SKM-1 treated with dmso at 0.1 percent for 144 hours (cell line): Measurements from ENCODE around the gene RARB.

ENCODE experiments used
- DNase-seq: peaks from one replicate; lab custom pipeline; 2025; ENCODE audit not compliant: unreplicated experiment; lab: John Stamatoyannopoulos, UW

The RARB gene

DNA sequence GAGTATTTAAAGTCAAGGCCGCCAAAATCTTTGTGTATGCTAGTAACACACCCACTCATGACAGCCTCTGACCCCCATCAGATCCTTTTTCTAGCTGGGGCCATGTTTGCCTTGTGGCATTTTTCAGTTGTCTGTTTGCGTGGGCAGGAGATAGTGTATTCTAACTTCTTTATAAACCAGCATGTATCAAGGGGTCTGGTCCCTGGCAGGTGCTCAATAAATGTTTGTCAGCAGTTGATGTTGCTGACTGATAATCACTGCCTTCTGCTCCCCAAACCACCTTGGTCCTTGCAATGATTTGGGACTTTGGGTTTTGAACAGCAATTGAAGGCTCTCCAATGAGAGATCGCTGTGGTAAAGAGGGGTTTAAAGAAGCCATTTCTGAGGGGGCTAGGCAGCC, 19.2 kb downstream of the RARB start:
- DNase-seq, result no peak

DNA sequence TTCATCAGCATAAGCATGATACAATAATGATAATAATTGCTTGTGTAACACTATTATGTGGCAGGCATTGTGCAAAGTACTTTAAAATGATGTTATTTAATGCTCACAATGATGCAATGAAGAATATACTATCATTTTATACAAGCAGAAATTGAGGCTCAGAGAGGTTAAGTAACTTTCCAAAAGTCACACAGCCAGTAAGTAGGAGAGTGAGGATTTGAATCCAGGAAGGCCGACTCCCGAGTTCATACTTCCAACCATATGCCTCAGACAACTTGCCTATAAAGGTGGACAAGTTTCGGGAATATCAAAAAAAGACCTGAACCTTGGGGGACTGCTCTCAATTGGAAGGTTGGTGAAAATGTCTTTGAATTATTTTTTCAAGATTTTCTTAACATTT, 19.9 kb downstream of the RARB start:
- DNase-seq, result no peak

DNA sequence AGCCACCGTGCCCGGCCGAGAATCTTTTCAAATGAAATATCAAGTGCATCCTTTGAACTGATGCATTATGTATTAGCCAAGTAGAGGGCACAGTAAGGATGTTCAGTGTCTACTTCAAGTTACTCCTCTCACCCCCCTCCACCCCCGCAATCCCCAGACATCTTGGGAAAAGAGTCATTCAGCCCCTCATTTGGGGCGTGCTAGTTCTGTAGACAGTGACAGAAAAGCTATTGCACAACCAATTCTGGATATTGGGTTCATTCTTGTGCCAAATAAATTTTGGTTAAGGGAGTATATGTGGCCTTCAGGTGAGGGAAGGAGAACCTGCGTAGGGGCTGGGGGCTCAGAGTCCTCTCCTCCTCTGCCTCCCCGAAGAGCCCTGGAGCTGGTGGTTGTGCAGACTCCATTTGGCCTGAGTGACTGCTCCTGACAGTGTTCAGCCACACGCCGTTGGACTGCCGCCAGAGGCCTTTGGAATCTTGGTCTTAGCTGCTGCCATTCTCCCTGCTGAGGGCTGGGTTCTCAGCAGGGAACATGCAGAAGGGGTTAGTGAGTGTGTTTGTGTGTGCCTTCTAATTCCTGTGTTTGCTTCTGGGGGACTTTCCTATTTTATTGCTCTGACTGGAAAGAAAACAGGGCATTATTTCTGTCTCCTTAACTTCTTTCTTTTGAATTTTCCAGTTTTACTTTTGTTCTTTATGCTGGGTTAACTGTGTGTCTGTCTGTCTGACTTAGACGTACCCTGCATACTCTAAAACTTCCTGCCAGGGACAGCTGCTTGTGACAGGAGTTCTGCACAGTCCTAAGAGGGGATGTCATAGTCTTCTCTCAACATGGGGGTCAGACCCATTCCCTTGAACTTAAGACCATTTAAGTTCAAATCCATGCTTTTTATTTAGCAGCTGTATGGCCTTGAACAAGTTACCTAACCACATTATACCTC, 21.0 kb downstream of the RARB start:
- DNase-seq, result no peak

DNA sequence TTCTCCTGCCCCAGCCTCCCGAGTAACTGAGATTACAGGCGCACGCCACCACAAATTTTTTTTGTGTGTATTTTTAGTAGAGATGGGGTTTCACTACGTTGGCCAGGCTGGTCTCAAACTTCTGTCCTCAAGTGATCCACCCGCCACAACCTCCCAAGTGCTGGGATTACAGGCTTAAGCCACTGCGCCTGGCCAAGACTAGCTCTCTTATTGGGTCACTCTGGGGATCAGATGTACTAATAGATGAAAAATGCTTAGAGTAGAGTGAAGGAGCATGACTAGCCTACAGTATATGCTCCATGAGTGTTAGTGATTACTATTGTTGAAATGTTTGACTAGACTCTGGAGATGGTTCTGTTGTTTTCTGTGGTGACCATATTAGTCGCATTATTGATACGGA, 21.8 kb downstream of the RARB start:
- no peak for DNase-seq

DNA sequence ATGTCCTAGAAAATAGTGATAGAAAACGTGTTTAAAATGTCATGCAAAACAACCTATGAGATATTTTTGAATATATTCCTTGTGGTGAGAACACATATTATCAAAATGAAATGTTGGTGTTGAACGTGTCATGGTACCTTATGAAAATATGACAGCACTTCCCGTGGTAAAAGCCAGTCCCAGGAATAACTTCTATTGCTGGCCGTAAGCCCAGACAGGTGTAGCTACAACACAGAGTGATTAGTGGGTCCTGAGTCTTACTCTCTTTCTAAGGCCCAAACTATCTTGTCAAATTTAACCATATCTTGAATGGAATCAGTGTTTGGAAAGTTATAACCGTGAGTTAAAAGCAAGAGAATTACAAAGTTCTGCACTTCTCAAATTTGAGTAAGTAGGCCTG, 24.1 kb downstream of the RARB start:
- no peak for DNase-seq

DNA sequence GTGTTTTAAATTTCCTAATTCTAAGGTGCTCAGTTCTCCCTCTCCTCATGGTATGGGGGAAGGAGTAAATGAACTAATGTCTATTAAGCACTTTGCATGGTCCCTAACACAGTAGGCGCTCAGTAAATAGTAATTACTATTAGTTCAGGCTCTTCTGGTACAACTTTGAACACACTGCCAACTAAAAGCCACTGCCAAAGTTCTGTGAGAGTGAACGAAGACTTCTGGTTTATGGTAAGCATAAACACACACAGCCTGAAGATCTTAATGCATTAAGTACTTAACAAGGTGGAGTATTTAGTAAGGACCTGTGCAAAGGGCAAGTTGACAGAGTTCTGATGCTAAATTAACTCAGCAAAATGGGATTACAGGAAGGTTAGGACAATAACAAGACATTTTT, 24.7 kb downstream of the RARB start:
- DNase-seq, result no peak

DNA sequence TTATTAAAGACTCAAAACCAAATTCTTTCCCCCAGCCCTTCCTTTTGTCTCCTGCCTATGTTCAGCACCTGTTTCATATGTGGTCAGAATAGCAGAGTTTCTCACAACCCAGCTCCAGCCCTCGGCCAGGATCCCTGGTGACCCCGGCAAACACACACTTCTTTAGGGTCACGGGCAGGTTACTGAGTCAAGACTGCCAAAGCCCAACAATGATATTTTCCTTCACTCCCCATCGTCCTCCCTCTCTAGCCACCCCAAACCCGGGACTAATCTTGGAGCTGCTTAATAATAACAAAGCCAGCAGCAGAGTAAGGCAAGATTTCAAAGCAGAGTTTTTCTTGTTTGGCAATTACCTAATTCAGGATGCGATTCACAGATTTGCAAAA, 25.5 kb downstream of the RARB start:
- no peak for DNase-seq

DNA sequence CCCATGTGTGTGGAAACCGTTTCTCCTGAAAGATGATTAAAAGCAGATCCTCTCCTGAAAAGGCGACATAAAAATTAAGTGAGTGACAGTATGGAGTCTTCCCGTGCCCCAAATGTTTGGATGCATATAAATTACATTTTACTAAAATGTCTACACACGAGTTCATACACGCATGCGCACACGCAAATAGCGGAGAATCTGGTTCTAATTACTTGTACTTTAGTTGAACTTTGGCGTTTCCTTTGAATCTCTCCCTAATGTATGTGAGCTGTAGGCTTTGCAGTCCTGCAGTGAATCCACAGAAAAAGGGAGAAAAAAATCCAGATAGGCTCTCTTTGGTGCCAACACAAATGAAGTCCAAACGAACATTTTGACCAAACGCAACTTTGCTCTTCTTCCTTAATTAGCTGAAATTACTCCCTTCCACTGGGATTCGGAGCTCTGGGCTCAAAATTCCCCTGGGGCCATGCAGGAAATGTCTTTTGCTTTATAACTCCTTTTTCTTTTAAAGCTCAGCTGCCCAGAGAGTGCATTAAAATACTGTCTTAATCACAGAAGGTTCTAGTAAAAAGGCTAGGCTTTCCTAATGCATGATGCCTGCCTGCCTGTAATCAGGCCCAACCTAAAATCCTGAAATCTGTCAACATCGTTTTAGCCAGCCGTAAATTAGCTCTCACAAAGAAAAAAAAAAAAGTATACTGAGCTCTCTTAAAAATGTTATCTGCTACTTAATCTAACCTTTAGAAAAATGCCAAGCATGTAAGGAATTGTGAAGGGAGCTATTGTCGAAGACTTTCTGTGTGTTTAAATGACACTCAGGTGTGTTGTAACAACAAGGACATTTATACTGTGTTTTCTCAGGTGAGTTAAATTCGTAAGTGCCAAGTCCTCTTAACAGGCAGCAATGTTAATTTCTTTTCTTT, 26.2 kb downstream of the RARB start:
- no peak for DNase-seq

DNA sequence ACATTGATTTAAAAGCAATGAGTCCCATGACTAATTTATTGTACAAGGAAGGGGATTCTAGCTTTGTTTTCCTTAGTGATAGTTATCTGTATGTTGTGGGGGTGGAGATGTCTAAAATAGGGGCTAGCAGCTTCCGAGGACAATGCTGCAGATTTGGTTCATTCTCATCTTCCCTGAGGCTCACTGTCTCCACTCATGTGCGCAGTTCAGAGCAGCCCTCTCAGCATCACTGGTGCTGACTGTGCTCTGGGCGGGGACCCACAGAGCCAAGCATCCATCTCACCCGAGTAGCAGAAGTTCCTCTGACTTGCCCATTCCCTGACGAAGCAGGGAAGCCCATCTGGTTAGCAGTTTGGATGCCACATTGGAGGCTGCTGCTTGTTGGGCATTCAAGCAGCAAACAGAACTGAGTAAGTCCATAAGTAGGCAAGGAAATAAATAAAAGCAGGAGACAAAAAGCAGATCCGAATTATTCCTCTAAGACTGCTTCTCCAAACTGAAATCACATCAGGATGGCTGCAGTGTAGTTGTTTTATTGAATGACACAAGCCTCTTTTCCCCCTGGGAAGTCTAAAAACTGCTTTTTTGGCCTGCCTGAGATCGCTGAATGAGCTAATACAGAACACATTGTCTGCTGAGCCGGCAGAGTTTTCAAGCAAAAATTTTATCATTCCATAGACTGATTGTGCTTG, 27.5 kb downstream of the RARB start:
- DNase-seq, result no peak

DNA sequence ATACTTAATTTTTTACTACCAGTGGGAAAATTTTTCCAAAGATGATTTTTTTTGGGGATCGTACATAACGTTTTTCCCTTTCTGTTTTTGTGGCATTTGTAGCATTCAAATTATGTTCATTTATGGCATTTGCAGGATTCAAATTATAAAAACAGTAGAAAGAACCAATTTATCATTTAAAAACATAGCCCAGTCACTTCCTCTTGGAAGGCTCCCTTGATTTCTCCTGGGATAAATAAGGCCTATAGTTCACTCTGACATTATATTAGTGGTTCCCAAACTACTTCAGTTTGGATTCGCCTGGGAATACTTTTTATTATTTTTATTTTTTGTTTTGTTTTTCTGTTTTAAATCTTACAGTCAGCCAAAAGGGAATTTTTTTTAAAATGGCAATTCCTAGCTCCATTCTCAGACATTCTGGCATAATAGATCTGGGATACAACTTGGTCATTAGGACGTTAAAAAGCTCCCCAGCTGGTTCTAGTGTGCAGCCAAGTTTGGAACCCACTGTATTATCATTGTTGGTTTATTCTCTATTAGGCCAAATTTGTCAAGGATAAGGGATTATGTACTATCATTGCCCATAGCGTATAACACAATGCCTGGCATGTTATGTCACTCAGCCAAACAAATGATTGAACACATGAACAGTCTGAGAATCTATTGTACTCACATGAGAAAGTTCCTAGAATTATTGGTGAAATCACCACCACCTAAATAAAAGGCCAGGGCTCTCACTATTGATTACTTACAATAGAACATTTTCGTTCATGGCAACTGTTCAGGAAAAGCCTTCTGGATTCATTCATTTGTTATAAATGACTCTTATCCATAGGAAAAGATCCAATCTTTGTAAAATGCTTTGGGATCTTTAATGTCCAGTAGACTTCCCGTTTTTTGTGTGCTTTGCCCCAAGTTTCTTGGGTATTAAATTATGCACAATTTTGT, 28.9 kb downstream of the RARB start:
- DNase-seq, result no peak

DNA sequence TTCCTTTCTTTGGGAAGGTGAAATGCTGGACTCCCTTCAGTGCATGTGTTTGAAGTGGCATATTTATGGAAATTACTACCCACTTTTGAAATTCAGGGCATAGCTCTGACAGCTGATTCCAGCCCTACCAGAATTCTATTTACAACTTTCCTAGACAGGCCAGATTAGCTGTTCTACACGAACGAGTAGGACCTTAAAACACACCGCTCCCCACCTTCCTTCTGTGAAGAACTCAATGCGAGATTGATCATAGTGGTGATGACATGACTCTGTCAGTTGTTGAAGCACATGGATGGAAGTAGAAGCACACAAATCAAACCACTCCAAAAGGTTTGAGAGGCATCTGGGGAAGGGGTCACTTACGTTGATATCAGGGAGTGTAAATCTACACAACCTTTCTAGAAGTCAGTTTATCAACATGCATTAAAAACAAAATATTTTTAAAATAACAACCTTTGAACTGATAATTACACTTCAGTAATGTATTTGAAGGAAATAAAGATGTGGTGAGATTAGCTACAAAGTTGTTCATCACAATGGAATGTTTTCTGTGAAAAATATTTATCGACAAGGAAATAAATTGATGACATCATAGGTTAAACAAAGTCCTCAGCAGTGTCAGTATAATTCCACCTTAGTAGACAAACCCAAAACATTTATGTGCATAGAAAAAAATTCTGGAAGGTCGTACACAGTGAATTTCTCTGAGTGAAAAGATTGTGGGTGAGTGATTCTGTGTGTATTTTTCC, 29.8 kb downstream of the RARB start:
- no peak for DNase-seq

DNA sequence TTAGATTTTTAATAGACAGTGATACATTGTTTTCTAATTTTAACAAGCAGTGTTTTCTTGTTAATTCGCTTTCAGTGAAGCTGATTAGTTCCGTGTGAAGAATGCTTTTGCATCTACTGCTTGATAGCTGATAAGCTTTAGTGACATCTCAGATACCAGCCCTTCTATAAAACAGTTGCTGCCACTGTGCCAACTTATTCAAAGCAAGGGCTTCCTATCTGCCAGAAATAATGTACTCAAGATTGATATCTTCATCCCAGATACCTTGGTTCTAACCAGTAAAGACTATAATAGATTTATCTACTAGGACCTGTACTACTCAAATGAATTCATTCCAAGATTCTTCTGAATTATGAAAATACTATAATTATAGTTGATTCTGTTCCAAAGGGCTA, 30.4 kb downstream of the RARB start:
- no peak for DNase-seq

DNA sequence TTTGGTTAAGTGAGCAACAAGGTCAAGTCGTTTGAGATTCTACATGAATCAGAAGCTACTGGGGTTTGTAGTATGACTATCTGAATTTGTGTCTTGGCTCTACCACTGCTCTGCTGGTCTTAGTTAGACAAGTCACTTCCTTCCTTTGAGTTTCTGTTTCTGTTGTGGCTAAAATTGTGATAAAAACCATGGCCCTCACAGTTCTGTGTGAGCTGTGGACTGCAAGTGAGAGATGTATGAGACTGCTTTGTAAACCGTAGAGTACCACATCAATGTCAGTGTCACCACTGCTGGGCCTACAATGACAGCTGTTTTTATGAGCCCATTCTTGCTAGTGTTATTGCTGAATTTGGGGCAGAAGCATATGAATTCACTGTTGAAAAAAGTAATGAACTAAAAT, 32.7 kb downstream of the RARB start:
- DNase-seq, result no peak

DNA sequence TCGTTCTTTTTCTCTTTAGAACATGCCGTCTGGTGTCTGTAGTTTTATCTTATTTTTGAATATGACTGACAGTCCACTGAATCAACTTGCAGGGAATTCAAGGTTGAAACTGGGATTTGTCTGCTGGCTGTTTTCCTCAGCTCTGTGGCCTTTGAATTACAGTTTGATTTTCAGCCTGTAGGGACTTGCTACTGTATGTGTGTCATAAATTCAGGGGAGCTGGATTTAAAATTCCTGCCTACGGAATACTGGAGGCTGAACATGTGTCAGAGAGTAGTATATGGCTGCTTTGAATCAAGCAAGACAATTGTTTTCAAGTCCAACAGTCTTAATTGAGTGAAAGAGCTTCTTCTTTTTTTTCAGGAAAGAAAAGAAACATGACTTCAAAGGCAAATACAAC, 33.9 kb downstream of the RARB start:
- DNase-seq, result no peak

DNA sequence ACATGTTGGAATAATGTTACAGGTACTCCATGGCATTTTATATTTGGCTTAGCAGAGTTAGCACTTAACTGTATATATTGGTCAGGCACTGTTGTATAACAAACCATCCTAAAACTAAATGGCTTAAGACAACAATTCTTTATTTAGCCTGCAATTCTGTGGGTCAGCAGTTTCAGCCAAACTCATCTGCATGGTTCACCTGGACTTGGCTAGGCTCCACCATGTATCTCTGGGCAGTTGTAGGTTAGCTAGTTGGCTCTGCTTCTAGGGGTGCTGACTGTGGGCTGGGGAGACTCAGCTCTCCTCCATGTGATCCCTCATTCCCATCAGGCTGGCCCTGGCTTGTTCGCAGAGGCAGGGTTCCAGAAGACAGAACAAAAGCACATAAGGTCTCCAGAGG, 34.4 kb downstream of the RARB start:
- DNase-seq, result no peak

DNA sequence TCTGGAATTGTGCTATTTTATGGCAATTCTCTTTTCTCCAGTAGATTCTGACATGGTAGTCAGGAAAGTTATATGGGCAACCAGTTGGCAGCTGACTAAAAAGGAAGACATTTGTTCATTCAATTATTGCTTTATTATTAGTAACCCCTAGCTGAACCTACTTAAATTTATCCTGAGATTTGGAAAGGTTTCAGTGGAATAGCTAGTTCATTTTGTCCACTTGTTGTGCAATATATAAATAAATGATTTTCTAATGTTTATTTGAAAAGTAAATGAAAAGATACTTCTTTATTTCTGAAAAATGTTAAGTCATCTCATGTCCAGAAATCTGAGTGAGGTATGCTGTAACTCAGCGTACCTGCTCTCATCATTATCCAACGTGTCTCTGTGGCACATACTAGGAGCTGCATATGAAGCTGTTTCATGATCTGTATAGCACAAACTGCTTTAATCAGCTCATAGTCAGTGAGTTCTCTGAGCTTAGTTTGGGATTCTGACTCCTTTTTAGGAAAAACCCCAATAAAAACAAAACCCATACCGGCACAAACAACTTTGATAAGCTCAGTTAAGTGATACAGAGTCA, 35.9 kb downstream of the RARB start:
- no peak for DNase-seq

DNA sequence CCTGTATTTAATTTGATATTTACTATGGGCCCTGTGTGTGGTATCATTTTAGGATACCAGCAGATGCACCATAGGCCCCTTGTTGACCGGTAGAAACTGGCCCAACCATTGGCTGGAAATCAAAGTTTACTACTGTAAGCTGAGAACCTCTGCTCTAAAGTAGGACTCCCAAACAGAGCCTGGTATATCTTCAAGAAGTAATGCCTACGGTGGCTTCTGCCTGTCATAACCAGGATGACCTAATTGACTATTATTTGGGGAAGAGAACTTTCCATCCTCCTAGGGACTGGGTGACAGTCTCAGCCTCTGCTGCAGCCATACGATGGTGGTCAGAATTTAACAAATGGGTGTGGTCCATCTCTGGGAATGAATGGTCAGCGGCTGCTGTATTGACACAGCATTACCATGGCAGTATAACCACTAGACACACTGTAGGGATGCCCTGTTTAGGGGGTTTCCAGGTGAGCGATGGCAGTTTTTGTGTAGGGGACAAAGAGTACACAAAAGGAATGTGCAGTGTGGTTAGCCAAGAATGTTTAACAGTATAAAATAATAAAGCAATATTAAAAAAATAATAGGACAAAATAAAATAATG, 37.3 kb downstream of the RARB start:
- no peak for DNase-seq

DNA sequence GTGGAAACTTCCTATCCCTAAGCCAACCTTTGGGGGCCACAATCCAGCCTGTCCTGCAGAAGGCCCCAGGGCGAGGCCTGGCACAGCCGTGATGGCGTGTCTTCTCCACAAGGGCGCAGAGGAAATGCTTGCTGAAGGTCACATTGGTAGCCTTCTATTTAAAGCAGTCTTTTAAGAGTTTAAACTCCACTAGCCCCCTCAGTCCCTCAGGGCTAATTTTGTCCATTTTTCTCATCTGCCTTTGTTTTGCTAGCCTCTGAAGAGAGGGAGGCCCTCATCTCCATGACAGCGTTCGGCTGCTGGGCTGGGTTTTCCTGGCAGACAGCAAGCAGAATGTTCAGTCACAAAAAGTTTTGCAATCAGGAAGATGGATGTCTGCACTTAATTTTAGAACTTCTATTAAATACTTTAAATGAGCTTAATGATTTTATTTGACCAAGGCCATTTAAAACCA, 40.8 kb downstream of the RARB start:
- DNase-seq, result no peak

DNA sequence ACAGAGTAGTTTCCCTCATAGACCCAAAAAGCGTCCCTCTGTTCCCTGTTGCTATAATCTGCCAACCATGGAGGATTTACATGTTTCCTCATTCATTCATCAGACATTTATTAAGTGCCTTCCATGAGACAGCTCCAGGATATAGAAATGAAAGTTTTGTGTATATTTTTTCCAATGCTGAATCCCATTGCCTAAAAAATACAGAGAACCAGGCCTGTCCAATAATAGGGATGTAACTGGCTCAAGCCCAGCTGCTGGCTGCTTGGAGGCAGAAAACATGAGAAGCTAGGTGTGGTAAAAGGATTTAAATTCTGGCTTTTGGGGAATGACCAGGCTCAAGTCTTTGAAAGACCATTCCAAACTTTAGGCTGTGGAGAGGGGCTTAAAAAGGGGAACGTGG, 41.5 kb downstream of the RARB start:
- DNase-seq, result no peak
